Natural killer cell treated with Interleukin-12 subunit alpha and Interleukin-12 subunit beta and Interleukin-15 and Interleukin-18, amount 100 ng/mL, for 72 hours (primary cell): Measurements from ENCODE around the gene TRAM2. TPM values are rescaled to one million over a fixed set of nuclear protein-coding genes. Genes with fewer than 3 reads are reported as not detected.

Source experiments
- ATAC-seq, 2 donors: fragments of 150-1000 bp; cut with Tn5 transposase in 1 of 2; sonication (Bioruptor Pico), chemical (Tn5 transposase) in 1 of 2; 2 replicates each; pipeline ENCODE4 v1.10.0; 2021
- DNase-seq: peaks from one replicate; pipeline ENCODE4 v3.0.0; 2022; ENCODE audit warnings: low spot score
- H3K27ac Mint-ChIP-seq, 2 donors: 1 replicate in 1 of 2; 2 replicates in 1 of 2; pipeline ENCODE4 v1.8.0; 2022; ENCODE audit warnings: mixed read lengths in 2 of 2, mild to moderate bottlenecking in 1 of 2, moderate library complexity in 1 of 2
- H3K27me3 Mint-ChIP-seq, 2 donors: 1 replicate in 1 of 2; 2 replicates in 1 of 2; pipeline ENCODE4 v1.8.0; 2022; ENCODE audit warnings: mixed read lengths in 2 of 2
- H3K36me3 Mint-ChIP-seq: one replicate; pipeline ENCODE4 v1.8.0; 2022; ENCODE audit warnings: mixed read lengths
- H3K4me1 Mint-ChIP-seq, 2 donors: 1 replicate in 1 of 2; 2 replicates in 1 of 2; pipeline ENCODE4 v1.8.0; 2022; ENCODE audit warnings: low read depth in 2 of 2, mixed read lengths in 2 of 2, mild to moderate bottlenecking in 1 of 2
- H3K4me3 Mint-ChIP-seq: one replicate; pipeline ENCODE4 v1.8.0; 2022; ENCODE audit warnings: mixed read lengths
- H3K9me3 Mint-ChIP-seq: 2 replicates; pipeline ENCODE4 v1.8.0; 2022; ENCODE audit warnings: mixed read lengths
- total RNA-seq, 2 donors: library from RNA; stranded (reverse); gene quantifications; one replicate each; pipeline ENCODE4 v1.2.3, GENCODE V29; 2022

The TRAM2 gene
- 1 to 10 TPM; 2.5 to 9.0 TPM for total RNA-seq

GRCh38 chr6:52577022-52577777 lies at the start of gene TRAM2:
TRAM2 (minus strand) TSS chr6:52577060; CDS start chr6:52576915, 145 bp downstream.
- Mint-ChIP-seq H3K9me3 (no peaks in the 10 kb centered on the region), H3K27me3 (no peaks in the 10 kb centered on the region), H3K27ac (peak within 1 kb of the TSS; percentile 51 to 63), H3K4me1 (peaks cover 28 to 30% of the 10 kb centered on the region in 2 donors), H3K36me3 (no peaks in the 10 kb centered on the region), H3K4me3 (peak within 1 kb of the TSS; percentile 90)
- peak; percentile 86 for DNase-seq
- ATAC-seq, result peak; percentile 87 to 91

GRCh38 chr6:52622810-52623209 lies 46.0 kb upstream of the TRAM2 start:
- H3K36me3 Mint-ChIP-seq, result no peaks in the 10 kb centered on the region
- DNase-seq (no peak), ATAC-seq (no peak)
- no peak overlapping the region for H3K4me3 Mint-ChIP-seq
- H3K27me3 Mint-ChIP-seq, result peaks cover 19 to 22% of the 10 kb centered on the region in 2 donors
- H3K4me1 Mint-ChIP-seq, result no peaks in the 10 kb centered on the region
- H3K27ac Mint-ChIP-seq, result no peak overlapping the region
- no peaks in the 10 kb centered on the region for H3K9me3 Mint-ChIP-seq

- Mint-ChIP-seq H3K27me3 (peaks cover 20 to 26% of the 10 kb centered on the region in 2 donors), H3K9me3 (no peaks in the 10 kb centered on the region)
These were observed 44.8 kb upstream of the TRAM2 start for GRCh38 chr6:52621631-52622030.

GRCh38 chr6:52620906-52621190 lies 44.0 kb upstream of the TRAM2 start:
- H3K4me3 Mint-ChIP-seq, result no peak overlapping the region
- DNase-seq (no peak), ATAC-seq (no peak)
- no peaks in the 10 kb centered on the region for H3K4me1 Mint-ChIP-seq
- peaks cover 15 to 26% of the 10 kb centered on the region in 2 donors for H3K27me3 Mint-ChIP-seq
- H3K36me3 Mint-ChIP-seq, result no peaks in the 10 kb centered on the region
- H3K27ac Mint-ChIP-seq, result no peak overlapping the region
- no peaks in the 10 kb centered on the region for H3K9me3 Mint-ChIP-seq

More at GRCh38 chr6:52621631-52622030, 44.8 kb upstream of the TRAM2 start:
- no peaks in the 10 kb centered on the region for H3K36me3 Mint-ChIP-seq
- H3K4me3 Mint-ChIP-seq, result no peak overlapping the region
- DNase-seq, result no peak
- H3K27ac Mint-ChIP-seq, result no peak overlapping the region
- no peak for ATAC-seq
- no peaks in the 10 kb centered on the region for H3K4me1 Mint-ChIP-seq

GRCh38 chr6:52620055-52620905 lies 43.4 kb upstream of the TRAM2 start:
- Mint-ChIP-seq H3K27ac (no peak overlapping the region), H3K36me3 (no peaks in the 10 kb centered on the region), H3K4me3 (no peak overlapping the region), H3K9me3 (no peaks in the 10 kb centered on the region), H3K27me3 (peaks cover 14 to 26% of the 10 kb centered on the region in 2 donors), H3K4me1 (no peaks in the 10 kb centered on the region)
- ATAC-seq, result no peak
- DNase-seq, result no peak

- H3K27ac Mint-ChIP-seq, result no peak overlapping the region
- ATAC-seq (no peak), DNase-seq (no peak)
- H3K9me3 Mint-ChIP-seq, result no peaks in the 10 kb centered on the region
- H3K36me3 Mint-ChIP-seq, result no peaks in the 10 kb centered on the region
- no peaks in the 10 kb centered on the region for H3K4me1 Mint-ChIP-seq
- peaks cover 11% of the 10 kb centered on the region in 2 donors for H3K27me3 Mint-ChIP-seq
- no peak overlapping the region for H3K4me3 Mint-ChIP-seq
These were observed 40.2 kb upstream of the TRAM2 start for GRCh38 chr6:52617087-52617486.

- H3K9me3 Mint-ChIP-seq, result no peaks in the 10 kb centered on the region
- ATAC-seq (no peak), DNase-seq (no peak)
- no peak overlapping the region for H3K27ac Mint-ChIP-seq
- no peak overlapping the region for H3K4me3 Mint-ChIP-seq
- no peaks in the 10 kb centered on the region for H3K4me1 Mint-ChIP-seq
- H3K36me3 Mint-ChIP-seq, result no peaks in the 10 kb centered on the region
- peaks cover 7 to 11% of the 10 kb centered on the region in 2 donors for H3K27me3 Mint-ChIP-seq
These were observed 39.3 kb upstream of the TRAM2 start for GRCh38 chr6:52616059-52616690.

- no peak overlapping the region for H3K4me3 Mint-ChIP-seq
- no peaks in the 10 kb centered on the region for H3K9me3 Mint-ChIP-seq
- no peaks in the 10 kb centered on the region for H3K4me1 Mint-ChIP-seq
- ATAC-seq (no peak), DNase-seq (no peak)
- no peaks in the 10 kb centered on the region for H3K36me3 Mint-ChIP-seq
- H3K27ac Mint-ChIP-seq, result no peak overlapping the region
- H3K27me3 Mint-ChIP-seq, result peaks cover 15 to 36% of the 10 kb centered on the region in 2 donors
These were observed 35.6 kb upstream of the TRAM2 start for GRCh38 chr6:52612336-52613054.

GRCh38 chr6:52611833-52612232 lies 35.0 kb upstream of the TRAM2 start:
- no peak overlapping the region for H3K4me3 Mint-ChIP-seq
- no peaks in the 10 kb centered on the region for H3K36me3 Mint-ChIP-seq
- peaks cover 15 to 33% of the 10 kb centered on the region in 2 donors for H3K27me3 Mint-ChIP-seq
- no peak overlapping the region for H3K27ac Mint-ChIP-seq
- no peaks in the 10 kb centered on the region for H3K9me3 Mint-ChIP-seq
- H3K4me1 Mint-ChIP-seq, result no peaks in the 10 kb centered on the region
- DNase-seq (no peak), ATAC-seq (no peak)

- Mint-ChIP-seq H3K36me3 (no peaks in the 10 kb centered on the region), H3K9me3 (no peaks in the 10 kb centered on the region), H3K4me1 (no peaks in the 10 kb centered on the region), H3K27ac (no peak overlapping the region), H3K4me3 (no peak overlapping the region), H3K27me3 (peaks cover 17 to 33% of the 10 kb centered on the region in 2 donors)
- DNase-seq (no peak), ATAC-seq (no peak)
These were observed 34.0 kb upstream of the TRAM2 start for GRCh38 chr6:52610745-52611355.

- no peaks in the 10 kb centered on the region for H3K9me3 Mint-ChIP-seq
- H3K27ac Mint-ChIP-seq, result no peak overlapping the region
- no peaks in the 10 kb centered on the region for H3K4me1 Mint-ChIP-seq
- ATAC-seq (no peak), DNase-seq (no peak)
- peaks cover 15 to 33% of the 10 kb centered on the region in 2 donors for H3K27me3 Mint-ChIP-seq
- no peak overlapping the region for H3K4me3 Mint-ChIP-seq
- H3K36me3 Mint-ChIP-seq, result no peaks in the 10 kb centered on the region
These were observed 33.2 kb upstream of the TRAM2 start for GRCh38 chr6:52610011-52610410.

- Mint-ChIP-seq H3K4me3 (no peak overlapping the region), H3K27me3 (peaks cover 26 to 37% of the 10 kb centered on the region in 2 donors), H3K4me1 (no peaks in the 10 kb centered on the region), H3K36me3 (no peaks in the 10 kb centered on the region), H3K9me3 (no peaks in the 10 kb centered on the region), H3K27ac (no peak overlapping the region)
- no peak for ATAC-seq
- DNase-seq, result no peak
These were observed 28.8 kb upstream of the TRAM2 start for GRCh38 chr6:52605610-52606185.
